K562 (cell line): ENCODE results near the gene CCDC106. TPM values are rescaled to one million over a fixed set of nuclear protein-coding genes. Genes with fewer than 3 reads are reported as not detected.

Source experiments
- AFF1 ChIP-seq, 2 experiments: fragments of 450-650 bp; IDR thresholded peaks; 2 replicates each; pipeline ENCODE4 v1.6.1; 2018; ENCODE audit warnings: mild to moderate bottlenecking in 2 of 2, low read depth in 1 of 2; ENCODE audit not compliant: partially characterized antibody in 2 of 2
- ARID4B ChIP-seq: sonication (generic); formaldehyde crosslinking; IDR thresholded peaks from 2 replicates; pipeline ENCODE4 v1.8.0; 2022; ENCODE audit warnings: mild to moderate bottlenecking, missing genetic modification reagents
- ELF1 ChIP-seq: fragments of 200-800 bp; sonication (Bioruptor generic); IDR thresholded peaks from 2 replicates; pipeline ENCODE4 v1.6.1; 2016; ENCODE audit warnings: missing genetic modification characterization, missing compliant biosample characterization
- FOXJ2 ChIP-seq: fragments of 200-800 bp; sonication (Bioruptor generic); IDR thresholded peaks from 2 replicates; pipeline ENCODE4 v1.6.1; 2016; ENCODE audit warnings: missing genetic modification characterization, missing compliant biosample characterization
- HDAC1 ChIP-seq, 2 experiments: fragments of 450-650 bp; IDR thresholded peaks; 2 replicates each; pipeline ENCODE4 v1.6.1; 2016 to 2017; ENCODE audit warnings: inconsistent platforms in 1 of 2, mild to moderate bottlenecking in 1 of 2, moderate library complexity in 1 of 2
- KAT8 ChIP-seq: fragments of 450-650 bp; IDR thresholded peaks from 2 replicates; pipeline ENCODE4 v1.6.1; 2016; ENCODE audit warnings: low read depth, mild to moderate bottlenecking
- LEF1 ChIP-seq: fragments of 450-650 bp; IDR thresholded peaks from 2 replicates; pipeline ENCODE4 v1.6.1; 2016; ENCODE audit warnings: mild to moderate bottlenecking
- NFE2 ChIP-seq: IDR thresholded peaks from 2 replicates; pipeline ENCODE4 v1.6.1; 2014; ENCODE audit warnings: antibody characterized with exemption, low read depth
- RFX1 ChIP-seq: fragments of 450-650 bp; IDR thresholded peaks from 2 replicates; pipeline ENCODE4 v1.6.1; 2016; ENCODE audit warnings: mild to moderate bottlenecking, moderate library complexity
- SP1 ChIP-seq: sonication (generic); formaldehyde crosslinking; IDR thresholded peaks from 2 replicates; pipeline ENCODE4 v1.8.1; 2022; ENCODE audit warnings: mild to moderate bottlenecking, missing genetic modification reagents
- TEAD4 ChIP-seq, 2 experiments: sonication (generic) in 1 of 2; formaldehyde crosslinking in 1 of 2; IDR thresholded peaks; 2 replicates each; pipeline versions ENCODE4 v1.6.1 to v1.8.0; 2012 to 2022; ENCODE audit warnings: borderline replicate concordance in 1 of 2, inconsistent platforms in 1 of 2, low read length in 1 of 2, mild to moderate bottlenecking in 1 of 2, missing genetic modification reagents in 1 of 2
- XRCC5 ChIP-seq: fragments of 200-400 bp; formaldehyde crosslinking; IDR thresholded peaks from 2 replicates; pipeline ENCODE4 v1.6.1; 2017; ENCODE audit warnings: low read depth, mild to moderate bottlenecking, low read length
- ZHX1 ChIP-seq: fragments of 150-350 bp; conservative IDR thresholded peaks from 2 replicates; pipeline ENCODE4 v1.6.1; 2014; ENCODE audit warnings: low read length
- ZNF780A ChIP-seq: fragments of 250-450 bp; sonication (Bioruptor Pico); IDR thresholded peaks from 2 replicates; pipeline ENCODE4 v1.5.0; 2021; ENCODE audit warnings: mild to moderate bottlenecking
- polyA plus RNA-seq, 8 experiments: library from polyadenylated mRNA; depleted of rRNA in 4 of 8; stranded (reverse) in 5 of 8; unstranded in 3 of 8; fragments of >200 nt; fragmentation: Nextera tagmentation in 2 of 8; fragmentation: Illumina TruSeq in 1 of 8; extraction: Ambion mirVana in 2 of 8; extraction: Trizol in 1 of 8; gene quantifications; 2 replicates each; pipeline versions ENCODE4 v1.2.1 to v1.2.3, GENCODE V29; 2011 to 2014; ENCODE audit warnings: inconsistent platforms in 1 of 8, missing spikeins in 1 of 8
- total RNA-seq, 7 experiments: library from RNA; depleted of rRNA in 6 of 7; stranded (reverse); fragments of >200 nt in 6 of 7; fragmentation: Illumina TruSeq in 2 of 7; extraction: Trizol in 2 of 7; gene quantifications; 2 replicates each; pipeline versions ENCODE4 v1.2.1 to v1.2.3, GENCODE V29; 2011 to 2021; ENCODE audit warnings: low replicate concordance in 1 of 7

The CCDC106 gene
- total and polyA plus RNA-seq, 9 of the 15 experiments (the other 6 are each of a cell fraction or from before 2014, with no cell fraction given), result 0.10 to 27.5 (median 15.0) TPM; not detected in 1

- TF ChIP-seq NFE2 (no peak), LEF1 (no peak), XRCC5 (peak; percentile 94; the same call in 1 of the 2 replicates), HDAC1 (IDR thresholded peaks at IDR 0.05) (peak; percentile 39 to 80; a peak in 3 of 4 replicates), ARID4B (peak; percentile 78), ZNF780A (CRISPR knock-in tag) (no peak), SP1 (CRISPR knock-in tag) (peak; percentile 84), TEAD4 (IDR thresholded peaks at IDR 0.05; ENCODE audit: low read length) (no peak), TEAD4 (CRISPR knock-in tag; IDR thresholded peaks at IDR 0.05; ENCODE audit: borderline replicate concordance) (no peak), ELF1 (tag) (peak; percentile 56), AFF1 (IDR thresholded peaks at IDR 0.05; ENCODE audit: low read depth in 1 of 2, partially characterized antibody in 2 of 2) (peak in 1 of 2 experiments; percentile 27), RFX1 (no peak), FOXJ2 (tag) (no peak), ZHX1 (no peak), KAT8 (no peak)
Measured at GRCh38 chr19:55643003-55643886, 4.8 kb upstream of the CCDC106 start, which contains the start of gene ZNF581 (continued).
